ENCODE results near the gene NCEH1. TPM values are rescaled to one million over a fixed set of nuclear protein-coding genes. Genes with fewer than 3 reads are reported as not detected.

NCEH1 gene
- total and polyA plus RNA-seq, 9 of the 15 experiments (the other 6 are each of a cell fraction or from before 2014, with no cell fraction given): 1.3 to 5.0 (median 2.8) TPM

DNA sequence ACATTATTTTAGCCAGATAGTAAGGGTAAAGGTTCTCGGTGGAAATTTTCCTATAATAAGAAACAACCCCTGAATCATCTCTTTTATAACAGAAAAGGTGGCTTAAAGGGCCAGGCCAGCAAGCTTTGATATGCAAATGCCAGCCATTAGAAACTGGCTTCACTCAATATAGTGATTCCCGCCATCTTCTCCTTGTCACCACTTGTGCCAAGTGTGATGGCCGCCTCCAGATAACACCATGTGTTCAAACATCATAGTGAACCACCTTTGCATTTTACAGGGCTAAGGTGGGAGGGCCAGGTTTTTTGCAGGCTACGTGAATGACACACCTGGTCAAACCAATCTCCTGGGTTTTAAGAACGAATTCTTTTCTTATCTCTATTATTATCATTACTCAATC lies 31.3 kb downstream of the NCEH1 start:
- Histone ChIP-seq H3K4me1 (replicated peaks in 1 of 2; ENCODE audit: control insufficient read depth in 2 of 2, insufficient read depth in 2 of 2, low read length in 2 of 2) (no peaks in the 10 kb centered on the region; a peak in 1 of 5 replicates), H3K9ac (ENCODE audit: insufficient read depth in 1 of 2, low read depth in 2 of 2, low read length in 2 of 2) (no peak overlapping the region), H3K36me3 (ENCODE audit: control insufficient read depth, insufficient read depth, low read length) (no peaks in the 10 kb centered on the region), H3K4me3 (no peak overlapping the region), H3K27ac (ENCODE audit: extremely low read depth, low read depth, low read length) (no peak overlapping the region), H3K9me1 (ENCODE audit: control insufficient read depth, insufficient read depth, low read length) (no peaks in the 10 kb centered on the region), H4K20me1 (replicated peaks; ENCODE audit: control insufficient read depth, insufficient read depth, low read length) (no peaks in the 10 kb centered on the region), H2AFZ (ENCODE audit: low read depth, low read length) (no peak overlapping the region), H3K4me2 (ENCODE audit: insufficient read depth, low read length) (no peak overlapping the region), H3K9me3 (replicated peaks; ENCODE audit: control insufficient read depth, insufficient read depth, low read depth, low read length) (no peaks in the 10 kb centered on the region), H3K79me2 (ENCODE audit: control insufficient read depth, insufficient read depth, low read length) (no peaks in the 10 kb centered on the region), H3K27me3 (ENCODE audit: control insufficient read depth in 2 of 2, insufficient read depth in 2 of 2, low read length in 2 of 2) (no peaks in the 10 kb centered on the region)
- DNase-seq (ENCODE audit: extremely low read depth in 1 of 4, low spot score in 3 of 4) (no peak), FAIRE-seq (no peak), ATAC-seq (no peak)
- intact Hi-C loops (cut with micrococcal nuclease): loop anchor here (10.0 kb wide), 2 partner anchors 235 to 1715 kb away; no protein-coding TSS in a partner anchor
- in situ Hi-C loops (cut with MboI): no loop called here
- ChIA-PET CTCF (ENCODE audit: low intra/inter-chr PET ratio) (no interaction called here), POLR2A (no interaction called here)
- WGBS (ENCODE audit: insufficient coverage, low coverage, missing lambda C conversion rate): 66% methylated on average over 5 of the region's 5 CpGs
- BruUV-seq (replicated peaks): no TSS peak
- no peak for TF ChIP-seq ZNF444 (CRISPR knock-in tag; IDR thresholded peaks at IDR 0.05)
- TF ChIP-seq HEY1 (CRISPR knock-in tag; IDR thresholded peaks at IDR 0.05; ENCODE audit: borderline replicate concordance): no peak
- no peak for TF ChIP-seq ZBTB8A (IDR thresholded peaks at IDR 0.05; ENCODE audit: partially characterized antibody)
- TF ChIP-seq, protein P1, sequence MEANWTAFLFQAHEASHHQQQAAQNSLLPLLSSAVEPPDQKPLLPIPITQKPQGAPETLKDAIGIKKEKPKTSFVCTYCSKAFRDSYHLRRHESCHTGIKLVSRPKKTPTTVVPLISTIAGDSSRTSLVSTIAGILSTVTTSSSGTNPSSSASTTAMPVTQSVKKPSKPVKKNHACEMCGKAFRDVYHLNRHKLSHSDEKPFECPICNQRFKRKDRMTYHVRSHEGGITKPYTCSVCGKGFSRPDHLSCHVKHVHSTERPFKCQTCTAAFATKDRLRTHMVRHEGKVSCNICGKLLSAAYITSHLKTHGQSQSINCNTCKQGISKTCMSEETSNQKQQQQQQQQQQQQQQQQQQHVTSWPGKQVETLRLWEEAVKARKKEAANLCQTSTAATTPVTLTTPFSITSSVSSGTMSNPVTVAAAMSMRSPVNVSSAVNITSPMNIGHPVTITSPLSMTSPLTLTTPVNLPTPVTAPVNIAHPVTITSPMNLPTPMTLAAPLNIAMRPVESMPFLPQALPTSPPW (CRISPR knock-in tag; IDR thresholded peaks at IDR 0.05): no peak
- TF ChIP-seq RBM22 (IDR thresholded peaks at IDR 0.05; ENCODE audit: low read depth, low read length, poor library complexity, severe bottlenecking): no peak
- TF ChIP-seq JUNB (CRISPR knock-in tag; conservative IDR thresholded peaks at IDR 0.05): no peak
- no peak for TF ChIP-seq BRF1 (IDR thresholded peaks at IDR 0.05; ENCODE audit: borderline replicate concordance, extremely low read depth, insufficient read length)
- no peak for TF ChIP-seq IRF2 (CRISPR knock-in tag; IDR thresholded peaks at IDR 0.05)
- no peak for TF ChIP-seq ZBTB1 (CRISPR knock-in tag; IDR thresholded peaks at IDR 0.05; ENCODE audit: borderline replicate concordance, low read depth)
- no peak for TF ChIP-seq ZBTB9 (CRISPR knock-in tag; IDR thresholded peaks at IDR 0.05)
- TF ChIP-seq, protein P2, sequence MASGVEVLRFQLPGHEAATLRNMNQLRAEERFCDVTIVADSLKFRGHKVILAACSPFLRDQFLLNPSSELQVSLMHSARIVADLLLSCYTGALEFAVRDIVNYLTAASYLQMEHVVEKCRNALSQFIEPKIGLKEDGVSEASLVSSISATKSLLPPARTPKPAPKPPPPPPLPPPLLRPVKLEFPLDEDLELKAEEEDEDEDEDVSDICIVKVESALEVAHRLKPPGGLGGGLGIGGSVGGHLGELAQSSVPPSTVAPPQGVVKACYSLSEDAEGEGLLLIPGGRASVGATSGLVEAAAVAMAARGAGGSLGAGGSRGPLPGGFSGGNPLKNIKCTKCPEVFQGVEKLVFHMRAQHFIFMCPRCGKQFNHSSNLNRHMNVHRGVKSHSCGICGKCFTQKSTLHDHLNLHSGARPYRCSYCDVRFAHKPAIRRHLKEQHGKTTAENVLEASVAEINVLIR (CRISPR knock-in tag; IDR thresholded peaks at IDR 0.05): no peak
- TF ChIP-seq FOXA3 (CRISPR knock-in tag; conservative IDR thresholded peaks at IDR 0.05 in 1 of 2, IDR thresholded peaks at IDR 0.05 in 1 of 2): no peak
- TF ChIP-seq, protein P3, sequence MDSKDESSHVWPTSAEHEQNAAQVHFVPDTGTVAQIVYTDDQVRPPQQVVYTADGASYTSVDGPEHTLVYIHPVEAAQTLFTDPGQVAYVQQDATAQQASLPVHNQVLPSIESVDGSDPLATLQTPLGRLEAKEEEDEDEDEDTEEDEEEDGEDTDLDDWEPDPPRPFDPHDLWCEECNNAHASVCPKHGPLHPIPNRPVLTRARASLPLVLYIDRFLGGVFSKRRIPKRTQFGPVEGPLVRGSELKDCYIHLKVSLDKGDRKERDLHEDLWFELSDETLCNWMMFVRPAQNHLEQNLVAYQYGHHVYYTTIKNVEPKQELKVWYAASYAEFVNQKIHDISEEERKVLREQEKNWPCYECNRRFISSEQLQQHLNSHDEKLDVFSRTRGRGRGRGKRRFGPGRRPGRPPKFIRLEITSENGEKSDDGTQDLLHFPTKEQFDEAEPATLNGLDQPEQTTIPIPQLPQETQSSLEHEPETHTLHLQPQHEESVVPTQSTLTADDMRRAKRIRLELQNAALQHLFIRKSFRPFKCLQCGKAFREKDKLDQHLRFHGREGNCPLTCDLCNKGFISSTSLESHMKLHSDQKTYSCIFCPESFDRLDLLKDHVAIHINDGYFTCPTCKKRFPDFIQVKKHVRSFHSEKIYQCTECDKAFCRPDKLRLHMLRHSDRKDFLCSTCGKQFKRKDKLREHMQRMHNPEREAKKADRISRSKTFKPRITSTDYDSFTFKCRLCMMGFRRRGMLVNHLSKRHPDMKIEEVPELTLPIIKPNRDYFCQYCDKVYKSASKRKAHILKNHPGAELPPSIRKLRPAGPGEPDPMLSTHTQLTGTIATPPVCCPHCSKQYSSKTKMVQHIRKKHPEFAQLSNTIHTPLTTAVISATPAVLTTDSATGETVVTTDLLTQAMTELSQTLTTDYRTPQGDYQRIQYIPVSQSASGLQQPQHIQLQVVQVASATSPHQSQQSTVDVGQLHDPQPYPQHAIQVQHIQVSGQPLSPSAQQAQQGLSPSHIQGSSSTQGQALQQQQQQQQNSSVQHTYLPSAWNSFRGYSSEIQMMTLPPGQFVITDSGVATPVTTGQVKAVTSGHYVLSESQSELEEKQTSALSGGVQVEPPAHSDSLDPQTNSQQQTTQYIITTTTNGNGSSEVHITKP (IDR thresholded peaks at IDR 0.05; ENCODE audit: partially characterized antibody): no peak
- TF ChIP-seq ASH1L (IDR thresholded peaks at IDR 0.05; ENCODE audit: borderline replicate concordance, low read depth, partially characterized antibody): no peak
- no peak for TF ChIP-seq MCM2 (IDR thresholded peaks at IDR 0.05; ENCODE audit: low read depth)
